ENCODE results near the gene RNASE1.

RNASE1 gene

GRCh38 chr14:20807304-20808161, 4.9 kb upstream of the RNASE1 start:
- no peak for DNase-seq

GRCh38 chr14:20805485-20805884, 2.8 kb upstream of the RNASE1 start:
- no peak for DNase-seq

- no peak for DNase-seq
Measured at GRCh38 chr14:20803223-20803622, 579 bp upstream of the RNASE1 start.

GRCh38 chr14:20801726-20802125, 918 bp downstream of the RNASE1 start:
- no peak for DNase-seq

GRCh38 chr14:20799892-20800544, 2.6 kb downstream of the RNASE1 start:
- DNase-seq, result no peak

GRCh38 chr14:20799456-20799891, 3.2 kb downstream of the RNASE1 start:
- DNase-seq, result no peak

- no peak for DNase-seq
Measured at GRCh38 chr14:20798932-20799331, 3.7 kb downstream of the RNASE1 start.

- no peak for DNase-seq
Measured at GRCh38 chr14:20798318-20798717, 4.3 kb downstream of the RNASE1 start.

GRCh38 chr14:20797164-20797563, 5.5 kb downstream of the RNASE1 start:
- no peak for DNase-seq

- no peak for DNase-seq
Measured at GRCh38 chr14:20794644-20795369, 7.8 kb downstream of the RNASE1 start.

- no peak for DNase-seq
Measured at GRCh38 chr14:20792556-20792955, 10.1 kb downstream of the RNASE1 start.

GRCh38 chr14:20791597-20791996, 11.0 kb downstream of the RNASE1 start:
- no peak for DNase-seq

GRCh38 chr14:20791187-20791586, 11.5 kb downstream of the RNASE1 start:
- no peak for DNase-seq

GRCh38 chr14:20790464-20791116, 12.1 kb downstream of the RNASE1 start:
- no peak for DNase-seq

- no peak for DNase-seq
Measured at GRCh38 chr14:20789230-20789813, 13.3 kb downstream of the RNASE1 start.

- DNase-seq, result no peak
Measured at GRCh38 chr14:20787025-20787424, 15.6 kb downstream of the RNASE1 start.

GRCh38 chr14:20782280-20782890, 20.3 kb downstream of the RNASE1 start:
- no peak for DNase-seq

- no peak for DNase-seq
Measured at GRCh38 chr14:20781803-20782202, 20.8 kb downstream of the RNASE1 start.

- DNase-seq, result no peak
Measured at GRCh38 chr14:20775901-20776300, 26.7 kb downstream of the RNASE1 start.

GRCh38 chr14:20775043-20775442, 27.6 kb downstream of the RNASE1 start:
- no peak for DNase-seq

- no peak for DNase-seq
Measured at GRCh38 chr14:20774258-20774824, 28.3 kb downstream of the RNASE1 start.

GRCh38 chr14:20772650-20773049, 30.0 kb downstream of the RNASE1 start:
- DNase-seq, result no peak

Measured in fibroblast of skin of scalp (primary cell).